CD4-positive, CD25-positive, alpha-beta regulatory T cell (primary cell): ENCODE results near the gene SSR1. TPM values are rescaled to one million over a fixed set of nuclear protein-coding genes. Genes with fewer than 3 reads are reported as not detected.

Source experiments
- ATAC-seq, 2 donors: fragments of 150-1000 bp; cut with Tn5 transposase; one replicate each; pipeline ENCODE4 v1.10.0; 2021; ENCODE audit warnings: low read depth in 2 of 2, moderate number of reproducible peaks in 2 of 2, moderate library complexity in 1 of 2
- DNase-seq, 3 donors: peaks; one replicate each; pipeline versions ENCODE4 v3.0.0 to v3.0.0-alpha.2; 2012 to 2022; ENCODE audit warnings: mixed read lengths in 1 of 3
- H3K27ac ChIP-seq: one replicate; pipeline ENCODE4 v1.7.0; 2013; ENCODE audit warnings: mild to moderate bottlenecking, low read length; ENCODE audit not compliant: insufficient read depth, poor library complexity, severe bottlenecking
- H3K27me3 ChIP-seq: one replicate; pipeline ENCODE4 v1.7.0; 2013; ENCODE audit warnings: low read length; ENCODE audit not compliant: control insufficient read depth, insufficient read depth
- H3K36me3 ChIP-seq: one replicate; pipeline ENCODE4 v1.7.0; 2013; ENCODE audit warnings: mild to moderate bottlenecking, low read length, moderate library complexity; ENCODE audit not compliant: control insufficient read depth, insufficient read depth
- H3K4me1 ChIP-seq: 2 replicates; pipeline ENCODE4 v1.7.0; 2013; ENCODE audit warnings: mild to moderate bottlenecking, low read length; ENCODE audit not compliant: insufficient read depth, control insufficient read depth, poor library complexity, severe bottlenecking
- H3K4me3 ChIP-seq: one replicate; pipeline ENCODE4 v1.7.0; 2013; ENCODE audit warnings: low read depth, mild to moderate bottlenecking, low read length, moderate library complexity
- H3K9me3 ChIP-seq, 2 experiments: 1 replicate in 1 of 2; 2 replicates in 1 of 2; pipeline ENCODE4 v1.7.0; 2013; ENCODE audit warnings: low read length in 2 of 2, mild to moderate bottlenecking in 1 of 2, moderate library complexity in 1 of 2; ENCODE audit not compliant: control insufficient read depth in 2 of 2
- H3K27ac Mint-ChIP-seq, 3 donors: one replicate each; pipeline ENCODE4 v1.8.0; 2020 to 2022; ENCODE audit warnings: mild to moderate bottlenecking in 3 of 3, mixed read lengths in 3 of 3, moderate library complexity in 2 of 3
- H3K27me3 Mint-ChIP-seq: one replicate; pipeline ENCODE4 v1.8.0; 2022; ENCODE audit warnings: mild to moderate bottlenecking, mixed read lengths
- H3K36me3 Mint-ChIP-seq: one replicate; pipeline ENCODE4 v1.8.0; 2020; ENCODE audit warnings: mixed read lengths
- H3K4me1 Mint-ChIP-seq, 4 donors: one replicate each; pipeline ENCODE4 v1.8.0; 2020 to 2022; ENCODE audit warnings: mixed read lengths in 4 of 4, mild to moderate bottlenecking in 1 of 4
- H3K4me3 Mint-ChIP-seq, 4 donors: one replicate each; pipeline ENCODE4 v1.8.0; 2020 to 2022; ENCODE audit warnings: mild to moderate bottlenecking in 4 of 4, mixed read lengths in 4 of 4, moderate library complexity in 3 of 4
- H3K9me3 Mint-ChIP-seq, 7 donors: one replicate each; pipeline ENCODE4 v1.8.0; 2020 to 2022; ENCODE audit warnings: mixed read lengths in 7 of 7, mild to moderate bottlenecking in 3 of 7, moderate library complexity in 2 of 7
- polyA plus RNA-seq, 4 donors: library from polyadenylated mRNA; unstranded; fragments of 300-500 nt; fragmentation: Illumina TruSeq; gene quantifications; one replicate each; pipeline ENCODE4 v1.2.3, GENCODE V29; 2021
- total RNA-seq: library from RNA; stranded (reverse); gene quantifications from one replicate; pipeline ENCODE4 v1.2.3, GENCODE V29; 2022

Gene SSR1
- total and polyA plus RNA-seq, 5 donors from 2014 or later: 81.0 to 207 (median 164) TPM

DNA sequence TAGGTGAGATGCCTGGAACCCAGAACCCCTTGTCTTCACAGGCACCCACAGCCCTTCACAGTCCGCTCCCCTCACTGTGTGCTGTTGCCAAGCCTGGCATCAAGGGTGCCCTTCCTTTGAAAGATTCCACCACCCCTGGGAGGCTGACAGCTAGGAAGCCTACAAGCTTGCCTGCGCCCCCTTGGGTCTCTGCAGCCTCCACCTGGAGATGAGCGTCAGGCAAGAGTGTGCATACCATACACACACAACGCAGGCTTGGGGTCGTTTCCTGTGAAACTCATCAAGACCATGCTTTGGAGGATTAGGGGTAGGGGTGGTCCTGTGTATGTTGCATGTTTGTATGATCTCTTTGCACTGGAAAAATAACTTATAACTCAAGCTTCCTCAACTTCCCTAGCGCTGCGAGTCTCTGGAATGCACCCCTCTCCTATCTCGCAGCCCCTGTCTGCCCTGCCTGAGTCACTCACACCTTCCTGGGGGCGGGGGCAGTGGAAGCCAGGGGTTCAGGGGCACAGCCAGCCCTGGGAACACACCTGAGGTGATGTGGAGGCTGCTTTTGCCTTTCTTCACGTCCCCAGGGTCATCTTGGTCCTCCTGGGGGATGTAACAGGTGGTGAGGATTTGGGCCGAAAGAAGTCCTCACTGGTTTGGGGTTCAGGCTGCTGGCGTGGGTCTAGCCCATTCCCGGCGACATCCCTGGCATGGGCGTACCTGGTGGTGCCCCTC is 67.2 kb downstream of the SSR1 start:
- H3K9me3 Mint-ChIP-seq: no peaks in the 10 kb centered on the region
- no peaks in the 10 kb centered on the region for H3K27me3 ChIP-seq
- H3K36me3 Mint-ChIP-seq: peaks cover 20% of the 10 kb centered on the region
- H3K4me1 Mint-ChIP-seq: peaks cover 6 to 13% (median 9%) of the 10 kb centered on the region in 4 donors
- no peak overlapping the region for H3K27ac ChIP-seq
- H3K27me3 Mint-ChIP-seq: no peaks in the 10 kb centered on the region
- no peak overlapping the region for H3K4me3 ChIP-seq
- H3K4me3 Mint-ChIP-seq: no peak overlapping the region
- H3K27ac Mint-ChIP-seq: no peak overlapping the region
- DNase-seq (no peak), ATAC-seq (no peak)
- no peaks in the 10 kb centered on the region for H3K9me3 ChIP-seq
- peaks cover 50% of the 10 kb centered on the region for H3K36me3 ChIP-seq
- peaks cover 4% of the 10 kb centered on the region for H3K4me1 ChIP-seq

GRCh38 chr6:7243179-7243981 is 69.6 kb downstream of the SSR1 start:
- H3K4me3 ChIP-seq: no peak overlapping the region
- Mint-ChIP-seq H3K4me3 (no peak overlapping the region), H3K9me3 (no peaks in the 10 kb centered on the region), H3K27me3 (no peaks in the 10 kb centered on the region), H3K27ac (peak overlapping the region; percentile 59 to 74 (median 71)), H3K36me3 (peaks cover 21% of the 10 kb centered on the region), H3K4me1 (peaks cover 6 to 13% (median 11%) of the 10 kb centered on the region in 4 donors)
- peaks cover 41% of the 10 kb centered on the region for H3K36me3 ChIP-seq
- no peaks in the 10 kb centered on the region for H3K27me3 ChIP-seq
- DNase-seq (peak; percentile 27 to 67 (median 66)), ATAC-seq (peak; percentile 66 to 77)
- H3K4me1 ChIP-seq: peaks cover 4% of the 10 kb centered on the region
- H3K27ac ChIP-seq: no peak overlapping the region
- H3K9me3 ChIP-seq: no peaks in the 10 kb centered on the region

- Mint-ChIP-seq H3K9me3 (no peaks in the 10 kb centered on the region), H3K27ac (peak overlapping the region; percentile 59 to 74 (median 71)), H3K27me3 (no peaks in the 10 kb centered on the region), H3K4me3 (no peak overlapping the region), H3K4me1 (peaks cover 6 to 13% (median 11%) of the 10 kb centered on the region in 4 donors), H3K36me3 (peaks cover 21% of the 10 kb centered on the region)
- no peak overlapping the region for H3K4me3 ChIP-seq
- H3K27me3 ChIP-seq: no peaks in the 10 kb centered on the region
- no peaks in the 10 kb centered on the region for H3K9me3 ChIP-seq
- H3K27ac ChIP-seq: no peak overlapping the region
- ATAC-seq: no peak
- H3K4me1 ChIP-seq: peaks cover 4% of the 10 kb centered on the region
- H3K36me3 ChIP-seq: peaks cover 36% of the 10 kb centered on the region
- DNase-seq: no peak
These were observed 70.2 kb downstream of the SSR1 start for GRCh38 chr6:7242835-7243178.

DNA sequence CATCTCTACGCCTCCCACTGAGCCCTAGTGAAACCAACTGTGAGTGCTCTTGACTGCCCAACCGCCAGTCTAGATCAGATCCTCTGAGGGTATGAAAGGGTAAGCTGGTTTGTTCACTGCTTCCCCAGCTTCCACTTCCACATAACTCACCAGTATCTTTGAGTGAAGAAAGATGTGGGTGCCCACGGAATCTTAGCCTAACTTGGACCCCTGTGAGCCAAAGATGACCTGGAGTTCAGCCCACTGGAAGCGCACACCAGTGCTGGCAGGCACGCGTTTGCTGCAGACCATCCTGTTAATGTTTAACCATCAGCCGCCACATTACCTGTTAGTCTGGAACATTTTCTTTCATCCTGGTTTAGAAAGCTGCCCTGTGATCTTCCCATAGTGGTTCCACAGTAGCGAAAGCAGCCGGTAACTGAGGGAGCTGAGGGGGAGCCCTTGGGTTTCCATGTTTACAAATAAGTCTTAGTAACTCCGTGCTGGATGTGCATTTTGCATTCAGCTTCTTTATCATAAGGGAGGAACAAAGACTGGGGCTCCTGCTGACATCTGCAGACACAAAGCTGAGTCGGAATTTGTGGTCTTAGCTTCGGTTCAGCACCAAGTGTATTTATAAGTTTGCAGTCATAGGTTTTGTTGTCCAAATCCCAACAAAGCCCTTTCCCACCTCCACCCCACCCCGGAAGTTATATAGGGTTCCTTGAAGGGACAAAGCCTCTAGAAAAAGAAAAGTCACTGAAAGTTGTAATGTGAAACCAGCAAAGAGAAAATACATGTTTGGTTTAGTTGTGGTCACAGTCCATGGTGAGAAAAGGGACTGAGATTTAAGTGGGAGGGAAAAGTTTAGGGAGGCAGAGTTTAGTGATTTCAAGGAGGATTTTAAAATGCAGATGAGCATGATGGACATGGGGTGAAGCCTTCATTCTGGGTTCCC is 71.0 kb downstream of the SSR1 start:
- no peak overlapping the region for H3K4me3 Mint-ChIP-seq
- peaks cover 29% of the 10 kb centered on the region for H3K36me3 ChIP-seq
- no peak overlapping the region for H3K27ac ChIP-seq
- DNase-seq: no peak
- no peaks in the 10 kb centered on the region for H3K27me3 ChIP-seq
- H3K9me3 ChIP-seq: no peaks in the 10 kb centered on the region
- peaks cover 6 to 13% (median 11%) of the 10 kb centered on the region in 4 donors for H3K4me1 Mint-ChIP-seq
- peaks cover 21% of the 10 kb centered on the region for H3K36me3 Mint-ChIP-seq
- H3K4me3 ChIP-seq: no peak overlapping the region
- H3K4me1 ChIP-seq: peaks cover 4% of the 10 kb centered on the region
- H3K27ac Mint-ChIP-seq: peak overlapping the region; percentile 71 to 95 (median 85)
- no peak for ATAC-seq
- H3K9me3 Mint-ChIP-seq: no peaks in the 10 kb centered on the region
- H3K27me3 Mint-ChIP-seq: no peaks in the 10 kb centered on the region

GRCh38 chr6:7241160-7241559 is 71.8 kb downstream of the SSR1 start:
- Histone ChIP-seq H3K4me1 (peaks cover 4% of the 10 kb centered on the region), H3K4me3 (no peak overlapping the region), H3K27me3 (no peaks in the 10 kb centered on the region), H3K9me3 (no peaks in the 10 kb centered on the region), H3K36me3 (peaks cover 24% of the 10 kb centered on the region), H3K27ac (no peak overlapping the region)
- peak overlapping the region in 1 of 3 donors; percentile 57 for H3K27ac Mint-ChIP-seq
- H3K4me3 Mint-ChIP-seq: no peak overlapping the region
- H3K9me3 Mint-ChIP-seq: no peaks in the 10 kb centered on the region
- DNase-seq: no peak
- ATAC-seq: no peak
- H3K36me3 Mint-ChIP-seq: peaks cover 21% of the 10 kb centered on the region
- H3K4me1 Mint-ChIP-seq: peaks cover 6 to 13% (median 11%) of the 10 kb centered on the region in 4 donors
- no peaks in the 10 kb centered on the region for H3K27me3 Mint-ChIP-seq

DNA sequence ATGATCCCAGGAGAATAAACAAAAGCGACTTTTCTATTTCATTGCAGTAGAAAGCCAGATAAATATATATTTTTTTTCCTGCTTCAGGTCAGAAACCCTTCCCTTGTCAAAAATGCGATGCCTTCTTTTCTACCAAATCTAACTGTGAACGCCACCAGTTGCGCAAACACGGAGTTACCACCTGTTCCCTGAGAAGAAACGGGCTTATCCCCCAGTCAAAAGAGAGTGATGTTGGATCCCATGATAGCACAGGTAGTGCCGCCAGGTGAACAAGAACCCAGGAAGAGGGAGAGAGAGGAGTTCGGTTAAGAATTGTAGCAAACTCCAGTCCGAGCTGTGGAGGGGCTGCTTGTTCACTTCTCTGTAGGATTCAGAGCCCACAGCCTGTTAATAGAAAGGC is 72.6 kb downstream of the SSR1 start:
- Histone ChIP-seq H3K9me3 (no peaks in the 10 kb centered on the region), H3K36me3 (peaks cover 30% of the 10 kb centered on the region), H3K4me1 (peaks cover 4% of the 10 kb centered on the region), H3K27me3 (no peaks in the 10 kb centered on the region), H3K4me3 (no peak overlapping the region), H3K27ac (no peak overlapping the region)
- DNase-seq: no peak
- peaks cover 6 to 18% (median 12%) of the 10 kb centered on the region in 4 donors for H3K4me1 Mint-ChIP-seq
- no peak for ATAC-seq
- no peaks in the 10 kb centered on the region for H3K27me3 Mint-ChIP-seq
- peaks cover 20% of the 10 kb centered on the region for H3K36me3 Mint-ChIP-seq
- no peak overlapping the region for H3K4me3 Mint-ChIP-seq
- no peaks in the 10 kb centered on the region for H3K9me3 Mint-ChIP-seq
- peak overlapping the region in 2 of 3 donors; percentile 2 to 4 for H3K27ac Mint-ChIP-seq

DNA sequence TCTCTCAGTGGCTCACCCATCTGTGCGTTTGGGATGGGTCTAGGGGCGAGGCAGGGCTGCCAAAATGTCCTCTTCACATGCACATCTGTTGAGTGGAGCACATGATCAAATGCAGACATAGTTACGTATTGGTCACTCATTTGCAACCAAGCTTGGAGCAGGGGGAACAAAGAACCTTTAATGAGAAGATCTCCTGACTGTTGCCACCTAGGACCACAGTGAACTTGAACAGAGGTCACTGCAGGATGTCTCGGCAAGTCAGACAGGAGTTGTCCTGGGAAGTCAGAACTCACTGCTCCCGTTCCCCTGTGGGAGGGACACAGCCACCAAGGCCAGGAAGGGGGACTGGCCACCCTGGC is 73.4 kb downstream of the SSR1 start:
- DNase-seq (no peak), ATAC-seq (no peak)
- Mint-ChIP-seq H3K36me3 (peaks cover 23% of the 10 kb centered on the region), H3K9me3 (no peaks in the 10 kb centered on the region), H3K27me3 (no peaks in the 10 kb centered on the region), H3K4me3 (no peak overlapping the region), H3K27ac (no peak overlapping the region), H3K4me1 (peaks cover 6 to 18% (median 12%) of the 10 kb centered on the region in 4 donors)
- Histone ChIP-seq H3K4me3 (no peak overlapping the region), H3K27me3 (no peaks in the 10 kb centered on the region), H3K27ac (no peak overlapping the region), H3K36me3 (peaks cover 34% of the 10 kb centered on the region), H3K4me1 (peaks cover 4% of the 10 kb centered on the region), H3K9me3 (no peaks in the 10 kb centered on the region)
